Heart right ventricle (tissue), 16 donors: ENCODE data around the gene ADK. TPM values are rescaled to one million over a fixed set of nuclear protein-coding genes. Genes with fewer than 3 reads are reported as not detected.

Source experiments
- ATAC-seq, 8 donors: fragments of 200-7000 bp; cut with Tn5 transposase; one replicate each; pipeline ENCODE4 v1.9.1; 2020; ENCODE audit warnings: mild to moderate bottlenecking in 8 of 8, moderate library complexity in 8 of 8, moderate number of reproducible peaks in 1 of 8
- DNase-seq, 2 donors: peaks; one replicate each; pipeline ENCODE4 v3.0.0-alpha.2; 2020
- H3K27ac ChIP-seq, 10 donors: fragments of 200-600 bp; sonication (generic) in 2 of 10; one replicate each; pipeline versions ENCODE4 v1.5.0 to v1.8.0; 2020 to 2022; ENCODE audit warnings: mild to moderate bottlenecking in 3 of 10
- H3K27me3 ChIP-seq, 7 donors: fragments of 200-600 bp; one replicate each; pipeline ENCODE4 v1.8.0; 2021 to 2022; ENCODE audit warnings: mild to moderate bottlenecking in 2 of 7
- H3K36me3 ChIP-seq, 9 donors: fragments of 200-600 bp; sonication (generic) in 1 of 9; one replicate each; pipeline versions ENCODE4 v1.5.0 to v1.8.0; 2020 to 2022; ENCODE audit warnings: mild to moderate bottlenecking in 2 of 9
- H3K4me1 ChIP-seq, 9 donors: fragments of 200-600 bp; sonication (generic) in 1 of 9; one replicate each; pipeline versions ENCODE4 v1.5.0 to v1.8.0; 2020 to 2022; ENCODE audit warnings: mild to moderate bottlenecking in 4 of 9
- H3K4me3 ChIP-seq, 10 donors: fragments of 200-600 bp; sonication (generic) in 2 of 10; one replicate each; pipeline versions ENCODE4 v1.5.0 to v1.8.0; 2020 to 2022; ENCODE audit warnings: mild to moderate bottlenecking in 7 of 10, moderate library complexity in 2 of 10
- H3K9me3 ChIP-seq, 11 donors: fragments of 200-600 bp in 10 of 11; sonication (generic) in 2 of 11; one replicate each; pipeline versions ENCODE4 v1.5.0 to v1.8.0; 2013 to 2022; ENCODE audit warnings: mild to moderate bottlenecking in 2 of 11, control low read depth in 1 of 11, moderate library complexity in 1 of 11
- WGBS, 2 donors: extraction: QIAGEN DNeasy Blood & Tissue Kit; methylation state at CpG; one replicate each; pipeline ENCODE4 v1.1.7; 2013; ENCODE audit warnings: inconsistent platforms in 1 of 2; 5-methylcytosine and 5-hydroxymethylcytosine counted together
- intact Hi-C, 10 donors: fragments of 100-400 bp; cut with DNase I; formaldehyde crosslinking; loops; one replicate each; pipeline versions ENCODE4 v1.11.1 to v1.14.2; 2022
- polyA plus RNA-seq, 2 donors: library from polyadenylated mRNA; stranded (reverse); fragments of 200-250 nt; gene quantifications; one replicate each; pipeline ENCODE4 v1.2.3, GENCODE V29; 2013
- total RNA-seq, 10 donors: library from RNA; stranded (reverse); fragmentation: NEBNext Ultra II Directional in 3 of 10; extraction: Animal tissue kit (Norgen Biotek cat#: 25700) in 3 of 10; gene quantifications; one replicate each; pipeline versions ENCODE4 v1.2.1 to v1.2.4, GENCODE V29; 2021 to 2023
- TF ChIP-seq, protein P1 (sequence below), 9 donors: fragments of 200-600 bp; sonication (generic) in 2 of 9; IDR thresholded peaks; one replicate each; pipeline versions ENCODE4 v1.5.0 to v1.8.0; 2021 to 2022; ENCODE audit warnings: antibody characterized with exemption in 9 of 9, mild to moderate bottlenecking in 5 of 9, moderate library complexity in 1 of 9
- donor health status: Arrhythmogenic right ventricular cardiomyopathy.
- donor health status: ischemic (EF 13 %, LVEDD 7.1; RV severe dilation, severe dysfunction).
- donor health status: healthy with polysubstance abuse.
- donor health status: DM: no; HTN: yes; CAD: no.
- donor health status: DM: no; HTN: no; CAD: no.
- donor health status: ischemic (EF 25% LVEDD 6.9; RV normal size, moderate dysfunction).
- donor health status: ischemic (EF 25% LVEDD 5.7; RV mildly dilated, moderate dysfunction).
- donor health status: healthy.
- donor health status: DM: yes; HTN: yes; CAD: no.
- donor health status: Ischemic cardiomyopathy.
- donor health status: ischemic (EF 35%, LVEDD 5.7; RV mildly dilated, moderate dysfunction).
- donor health status: nonischemic (EF 11% LVEDD 7.7; RV severe dilation, severe dysfunction).
- donor health status: DM: yes; HTN: yes; CAD: no.
- donor health status: PGD.
- donor health status: ischemic (EF 29% LVEDD 5.4; RV normal size, mild dysfunction).
- donor health status: nonischemic (EF 23%, LVEDD 6.1; RV moderate dilation, normal function).

ADK gene
- total and polyA plus RNA-seq, 12 donors, result 13.0 to 50.0 (median 39.1) TPM

DNA sequence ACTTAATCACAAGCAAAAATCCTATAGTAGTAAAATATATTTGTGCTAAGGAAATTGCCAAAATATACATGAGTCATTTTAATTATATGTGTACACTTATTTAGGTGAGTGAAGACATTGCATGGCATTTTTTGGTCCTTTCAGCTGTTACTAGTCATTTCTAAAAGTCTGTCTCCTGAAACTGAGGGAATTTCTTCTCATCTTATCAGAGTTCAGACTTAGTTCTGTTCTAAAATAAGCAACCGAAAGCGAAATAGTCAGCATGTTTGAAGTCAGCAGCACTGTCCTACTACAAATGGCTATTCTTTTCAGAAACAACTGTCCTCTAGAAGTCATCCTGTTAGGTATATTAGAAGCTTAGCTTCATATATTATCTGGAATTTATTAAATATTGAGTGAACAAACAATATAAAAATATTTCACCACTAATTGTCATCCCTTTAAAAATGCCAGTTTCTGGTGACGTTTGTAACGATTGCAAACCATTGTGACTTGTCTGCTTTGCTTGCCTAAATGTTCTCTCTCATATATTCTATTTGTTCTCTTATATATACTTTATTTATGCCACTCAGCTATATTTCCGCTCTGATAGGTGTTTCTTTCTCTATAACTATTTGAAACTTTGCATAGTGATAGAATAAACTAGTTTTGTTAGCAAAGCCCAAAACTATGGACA lies 448.0 kb downstream of the ADK start:
- ATAC-seq (peak in 7 of 8 donors; percentile 75 to 93 (median 89)), DNase-seq (no peak)
- peaks cover 0 to 18% (median 9%) of the 10 kb centered on the region in 9 donors for H3K4me1 ChIP-seq
- no peaks in the 10 kb centered on the region for H3K36me3 ChIP-seq
- TF ChIP-seq, protein P1, sequence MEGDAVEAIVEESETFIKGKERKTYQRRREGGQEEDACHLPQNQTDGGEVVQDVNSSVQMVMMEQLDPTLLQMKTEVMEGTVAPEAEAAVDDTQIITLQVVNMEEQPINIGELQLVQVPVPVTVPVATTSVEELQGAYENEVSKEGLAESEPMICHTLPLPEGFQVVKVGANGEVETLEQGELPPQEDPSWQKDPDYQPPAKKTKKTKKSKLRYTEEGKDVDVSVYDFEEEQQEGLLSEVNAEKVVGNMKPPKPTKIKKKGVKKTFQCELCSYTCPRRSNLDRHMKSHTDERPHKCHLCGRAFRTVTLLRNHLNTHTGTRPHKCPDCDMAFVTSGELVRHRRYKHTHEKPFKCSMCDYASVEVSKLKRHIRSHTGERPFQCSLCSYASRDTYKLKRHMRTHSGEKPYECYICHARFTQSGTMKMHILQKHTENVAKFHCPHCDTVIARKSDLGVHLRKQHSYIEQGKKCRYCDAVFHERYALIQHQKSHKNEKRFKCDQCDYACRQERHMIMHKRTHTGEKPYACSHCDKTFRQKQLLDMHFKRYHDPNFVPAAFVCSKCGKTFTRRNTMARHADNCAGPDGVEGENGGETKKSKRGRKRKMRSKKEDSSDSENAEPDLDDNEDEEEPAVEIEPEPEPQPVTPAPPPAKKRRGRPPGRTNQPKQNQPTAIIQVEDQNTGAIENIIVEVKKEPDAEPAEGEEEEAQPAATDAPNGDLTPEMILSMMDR (IDR thresholded peaks at IDR 0.05), result no peak
- peaks cover 0 to 5% (median 0%) of the 10 kb centered on the region in 11 donors for H3K9me3 ChIP-seq
- H3K27me3 ChIP-seq, result no peaks in the 10 kb centered on the region
- peak overlapping the region in 7 of 10 donors; percentile 3 to 35 (median 30) for H3K4me3 ChIP-seq
- H3K27ac ChIP-seq, result peak overlapping the region in 9 of 10 donors; percentile 5 to 76 (median 51)
- WGBS, 2 donors, result 32 to 33% methylated on average over 5 of the region's 5 CpGs
- intact Hi-C loops, result no loop called here

DNA sequence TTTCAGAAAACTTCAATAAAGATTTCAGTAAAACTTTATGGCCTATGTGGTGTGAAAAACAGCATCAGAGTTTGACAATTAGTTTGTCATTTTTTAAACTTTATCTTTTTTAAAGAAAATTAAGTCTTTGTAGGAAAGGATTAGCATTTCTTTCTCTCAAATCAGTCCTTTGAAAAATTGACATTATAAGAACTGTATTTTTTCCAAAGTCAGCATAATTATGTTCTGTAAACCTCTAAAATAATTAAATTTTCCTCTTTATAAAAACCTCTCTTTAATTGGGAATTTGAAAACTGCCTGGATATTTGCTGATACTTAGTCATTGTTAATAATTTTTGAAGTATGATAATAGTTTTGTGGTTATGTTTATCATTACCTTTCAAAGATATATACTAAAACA lies 448.7 kb downstream of the ADK start:
- TF ChIP-seq, protein P1 (IDR thresholded peaks at IDR 0.05), result no peak
- Histone ChIP-seq H3K27me3 (no peaks in the 10 kb centered on the region), H3K4me3 (peak overlapping the region in 2 of 10 donors; percentile 33 to 35), H3K9me3 (peaks cover 0 to 10% (median 0%) of the 10 kb centered on the region in 11 donors), H3K27ac (peak overlapping the region in 7 of 10 donors; percentile 28 to 76 (median 51)), H3K4me1 (peaks cover 0 to 18% (median 9%) of the 10 kb centered on the region in 9 donors), H3K36me3 (no peaks in the 10 kb centered on the region)
- intact Hi-C loops, result loop anchor here in 1 of 10 donors (10.0 kb wide), 1 partner anchor 225 kb away; the partner anchor contains the start of gene KAT6B
- no peak for ATAC-seq
- DNase-seq, result no peak

DNA sequence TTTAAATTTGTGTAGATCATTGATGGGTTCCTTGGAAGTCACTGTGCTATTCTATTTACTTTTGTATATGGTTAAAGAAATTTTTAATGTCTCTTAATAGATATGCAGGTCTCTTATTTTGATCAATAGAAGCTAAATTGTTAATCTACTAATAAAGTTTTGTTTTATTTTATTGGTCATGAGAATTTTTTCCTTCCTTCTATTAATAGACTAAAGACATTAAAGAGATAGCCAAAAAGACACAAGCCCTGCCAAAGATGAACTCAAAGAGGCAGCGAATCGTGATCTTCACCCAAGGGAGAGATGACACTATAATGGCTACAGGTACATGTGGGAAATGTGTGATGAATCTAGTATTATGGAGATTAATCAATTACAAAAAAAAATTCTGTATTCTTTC lies 449.1 kb downstream of the ADK start:
- TF ChIP-seq, protein P1 (IDR thresholded peaks at IDR 0.05), result no peak
- Histone ChIP-seq H3K4me1 (peaks cover 0 to 18% (median 9%) of the 10 kb centered on the region in 9 donors), H3K27me3 (no peaks in the 10 kb centered on the region), H3K27ac (no peak overlapping the region), H3K36me3 (no peaks in the 10 kb centered on the region), H3K9me3 (peaks cover 0 to 10% (median 0%) of the 10 kb centered on the region in 11 donors), H3K4me3 (no peak overlapping the region)
- intact Hi-C loops, result loop anchor here in 1 of 10 donors (10.0 kb wide), 1 partner anchor 225 kb away; the partner anchor contains the start of gene KAT6B
- ATAC-seq, result no peak
- no peak for DNase-seq
- 65 to 74% methylated on average over 2 of the region's 2 CpGs for WGBS, 2 donors

DNA sequence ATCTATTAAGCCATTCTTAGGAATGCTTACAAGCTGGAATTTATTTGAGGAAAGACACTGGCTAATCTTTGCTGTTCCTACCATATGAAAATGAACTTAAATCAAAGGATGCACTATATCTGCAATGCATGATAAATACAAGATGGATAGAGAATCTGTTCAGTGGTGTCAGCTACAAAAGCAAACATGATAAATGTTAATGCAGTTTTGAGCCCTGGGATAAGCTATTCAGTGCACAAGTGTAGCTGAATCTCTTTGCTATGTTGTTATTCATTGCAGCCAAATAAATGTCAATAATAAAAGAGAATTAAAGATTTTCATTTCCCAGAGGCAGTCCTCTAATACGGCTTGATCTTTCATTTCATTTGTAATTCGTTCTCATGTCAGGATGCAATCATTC lies 451.6 kb downstream of the ADK start:
- Histone ChIP-seq H3K9me3 (peaks cover 0 to 10% (median 0%) of the 10 kb centered on the region in 11 donors), H3K4me1 (peaks cover 0 to 18% (median 9%) of the 10 kb centered on the region in 9 donors), H3K36me3 (no peaks in the 10 kb centered on the region), H3K27me3 (no peaks in the 10 kb centered on the region), H3K27ac (no peak overlapping the region), H3K4me3 (no peak overlapping the region)
- 94 to 96% methylated on average over 2 of the region's 2 CpGs for WGBS, 2 donors
- no peak for DNase-seq
- TF ChIP-seq, protein P1 (IDR thresholded peaks at IDR 0.05), result no peak
- intact Hi-C loops, result loop anchor here in 1 of 10 donors (10.0 kb wide), 1 partner anchor 222 kb away; the partner anchor contains the start of gene KAT6B
- no peak for ATAC-seq
